KBM-7 (cell line): ENCODE data around the gene PHF21B.
"Not testable (repeated sequence)": the region's sequence is repeated elsewhere in the genome, so short reads cannot be mapped to it uniquely, and the experiment has no call there.

Experiments used
- DNase-seq: peaks from one replicate; pipeline ENCODE4 v3.0.0-alpha.2; 2015
- in situ Hi-C: fragments of 300-500 bp; cut with MboI; formaldehyde crosslinking; loops from 2 replicates; pipeline ENCODE4 v1.14.3; 2020; ENCODE audit warnings: low sequenced_read_pairs, low pct_unique_long_range_greater_than_20kb, mixed read lengths

Gene PHF21B

GRCh38 chr22:44970291-44970690 lies 39.5 kb downstream of the PHF21B start:
- in situ Hi-C loops = no loop called here
- no peak for DNase-seq

- in situ Hi-C loops = no loop called here
- no peak for DNase-seq
These were observed 40.0 kb downstream of the PHF21B start for GRCh38 chr22:44969817-44970216.

GRCh38 chr22:44968736-44969135 lies 41.1 kb downstream of the PHF21B start:
- no peak for DNase-seq
- in situ Hi-C loops = no loop called here

GRCh38 chr22:44965171-44965570 lies 44.6 kb downstream of the PHF21B start:
- in situ Hi-C loops = no loop called here
- DNase-seq = no peak

GRCh38 chr22:44964722-44965078 lies 45.1 kb downstream of the PHF21B start:
- DNase-seq = no peak
- in situ Hi-C loops = no loop called here

GRCh38 chr22:44963832-44964721 lies 45.7 kb downstream of the PHF21B start:
- no peak for DNase-seq
- in situ Hi-C loops = no loop called here

GRCh38 chr22:44962741-44963454 lies 46.9 kb downstream of the PHF21B start:
- in situ Hi-C loops = no loop called here
- DNase-seq = no peak

GRCh38 chr22:44961682-44962081 lies 48.1 kb downstream of the PHF21B start:
- DNase-seq, in situ Hi-C loops: not testable (repeated sequence)

- DNase-seq = no peak
- in situ Hi-C loops = no loop called here
These were observed 52.7 kb downstream of the PHF21B start for GRCh38 chr22:44956840-44957767.

- DNase-seq = no peak
- in situ Hi-C loops = no loop called here
These were observed 54.7 kb downstream of the PHF21B start for GRCh38 chr22:44955102-44955501.

- no peak for DNase-seq
- in situ Hi-C loops = no loop called here
These were observed 55.7 kb downstream of the PHF21B start for GRCh38 chr22:44954149-44954548.

GRCh38 chr22:44952863-44953746 lies 56.7 kb downstream of the PHF21B start:
- no peak for DNase-seq

GRCh38 chr22:44951510-44951816 lies 58.3 kb downstream of the PHF21B start:
- no peak for DNase-seq
- in situ Hi-C loops = no loop called here

More at GRCh38 chr22:44952863-44953746, 56.7 kb downstream of the PHF21B start:
- in situ Hi-C loops = no loop called here

- DNase-seq = no peak
- in situ Hi-C loops = no loop called here
These were observed 58.8 kb downstream of the PHF21B start for GRCh38 chr22:44950806-44951509.

- in situ Hi-C loops = no loop called here
These were observed 62.0 kb downstream of the PHF21B start for GRCh38 chr22:44947846-44948245.

GRCh38 chr22:44947049-44947448 lies 62.8 kb downstream of the PHF21B start:
- in situ Hi-C loops = no loop called here
- DNase-seq = no peak

More at GRCh38 chr22:44947846-44948245, 62.0 kb downstream of the PHF21B start:
- no peak for DNase-seq

GRCh38 chr22:44944883-44945601 lies 64.8 kb downstream of the PHF21B start:
- in situ Hi-C loops = no loop called here
- no peak for DNase-seq
